ENCODE data around the gene SLC6A9. TPM values are rescaled to one million over a fixed set of nuclear protein-coding genes. Genes with fewer than 3 reads are reported as not detected.

The SLC6A9 gene
- 11.9 and 14.7 TPM in 2 replicates for total RNA-seq

GRCh38 chr1:44031252-44032169, at the start of gene SLC6A9:
Gene SLC6A9 (minus strand): TSS chr1:44031462. CDS start chr1:44024277, 7,185 bp downstream.

DNA sequence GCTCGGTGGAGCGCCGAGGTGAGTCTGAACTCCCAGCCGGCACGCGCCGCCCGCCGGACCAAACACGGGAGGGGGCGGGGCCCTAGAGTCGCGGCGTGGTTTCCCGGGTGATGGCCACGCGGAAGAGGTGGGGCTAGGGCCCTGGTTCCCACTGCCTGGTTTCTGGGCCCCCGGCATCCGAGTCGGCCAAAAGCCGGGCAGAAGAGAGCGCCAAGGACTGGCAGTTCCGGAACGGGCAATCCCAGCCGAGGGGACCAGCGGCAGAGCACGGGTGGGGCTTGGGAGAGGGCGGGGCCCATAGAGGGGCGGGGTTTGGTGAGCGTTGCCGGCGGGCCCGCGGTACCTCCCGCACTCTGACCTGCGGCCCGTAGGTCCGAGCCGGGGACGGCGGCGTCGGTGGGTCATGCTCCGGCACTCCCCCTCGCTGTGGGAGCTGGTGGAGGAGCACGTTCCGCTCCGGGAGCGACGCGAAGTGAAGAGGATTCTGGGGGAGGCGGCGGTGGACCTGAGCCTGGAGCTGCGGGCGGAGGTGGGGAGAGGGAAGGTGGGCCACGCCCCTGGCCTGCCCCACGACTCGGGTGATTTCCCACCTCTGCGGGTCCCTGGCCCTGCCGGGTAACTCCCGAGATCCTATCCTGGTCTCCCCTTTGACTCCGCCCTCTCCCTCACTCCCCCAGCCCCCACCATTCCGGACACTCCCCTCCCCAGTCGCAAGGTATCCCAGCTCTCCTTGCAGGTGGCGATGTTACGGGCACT, 39.6 kb downstream of the SLC6A9 start, which contains the start of gene CCDC24:
Gene CCDC24 (plus strand): TSS at position 124 of the 756 bp plus-strand sequence. CDS start 280 bp downstream, at position 404.

DNA sequence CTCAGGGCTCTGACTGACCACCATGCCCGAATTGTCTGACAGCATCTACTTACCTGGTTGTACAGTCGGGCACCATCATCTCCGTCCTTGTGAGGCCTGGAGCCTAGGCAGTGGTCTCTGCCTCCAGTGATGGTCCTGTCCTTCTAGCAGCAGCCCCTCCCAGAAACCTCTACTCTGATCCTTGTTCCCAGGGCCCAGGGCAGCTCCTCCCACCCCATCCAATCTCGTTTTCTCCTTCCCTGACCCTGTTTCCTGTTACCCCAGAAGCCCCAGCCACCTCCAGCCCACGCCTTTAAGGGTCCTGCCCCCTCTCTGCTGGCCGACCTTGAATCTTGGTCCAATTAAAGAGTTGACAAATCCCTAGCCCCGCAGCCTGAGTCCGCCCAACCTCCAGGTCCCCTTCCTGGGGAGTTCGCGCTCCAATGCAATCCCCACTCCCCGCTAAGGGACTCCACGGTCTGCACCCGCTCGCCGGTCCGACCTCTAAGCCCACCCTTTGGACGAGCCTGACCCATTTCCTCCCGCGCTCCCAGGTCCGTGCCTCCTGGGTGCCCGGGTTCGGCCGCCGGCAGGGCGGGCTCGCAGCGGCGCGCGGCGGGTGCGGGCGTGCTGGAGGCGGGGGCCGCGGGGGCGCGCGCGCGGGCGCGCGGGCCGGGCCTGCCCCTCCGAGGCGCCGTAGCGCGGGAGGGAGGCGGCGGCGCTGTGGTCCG, 52.6 kb downstream of the SLC6A9 start, which contains the start of gene B4GALT2:
Gene B4GALT2 (plus strand): TSS at position 660 of the 710 bp plus-strand sequence. CDS start 1,951 bp downstream, outside the sequence.

DNA sequence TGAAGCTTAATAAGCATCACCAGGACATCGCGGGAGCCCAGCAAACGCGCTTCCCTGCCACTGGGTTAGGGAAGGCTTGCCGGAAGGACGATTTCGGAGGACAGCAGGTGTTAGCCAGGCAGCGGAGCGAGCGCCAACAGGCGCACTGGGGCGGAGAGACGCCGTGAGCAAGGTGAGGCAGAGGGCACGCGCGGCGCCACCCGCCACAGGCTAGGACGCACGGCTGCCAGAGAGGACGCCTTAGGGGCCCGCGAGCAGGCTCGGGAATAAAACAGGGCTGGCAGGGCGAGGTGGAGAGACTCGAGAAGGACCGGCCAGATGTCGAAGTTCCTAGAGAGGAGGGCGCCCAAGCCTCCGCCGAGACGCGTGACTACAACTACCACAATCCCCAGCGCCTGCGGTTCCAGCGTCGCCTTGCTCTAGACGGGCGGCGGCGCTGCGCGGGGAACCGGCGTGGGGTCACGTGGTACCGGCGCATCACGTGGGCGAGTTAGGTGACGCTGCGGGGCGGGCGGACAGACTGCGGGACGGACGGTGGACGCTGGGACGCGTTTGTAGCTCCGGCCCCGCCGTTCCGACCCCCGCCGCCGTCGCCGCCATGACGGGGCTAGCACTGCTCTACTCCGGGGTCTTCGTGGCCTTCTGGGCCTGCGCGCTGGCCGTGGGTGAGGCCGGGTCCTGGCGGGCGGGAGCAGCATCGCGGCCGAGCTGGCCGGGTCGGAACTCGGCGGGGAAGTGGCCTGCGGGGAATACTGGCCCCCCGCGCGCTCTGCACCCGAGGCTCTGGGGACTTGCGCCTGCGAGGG, 56.6 kb downstream of the SLC6A9 start, which contains the start of gene ATP6V0B:
Gene ATP6V0B (plus strand): TSS at position 518 of the 806 bp plus-strand sequence. CDS start 81 bp downstream, at position 599.

DNA sequence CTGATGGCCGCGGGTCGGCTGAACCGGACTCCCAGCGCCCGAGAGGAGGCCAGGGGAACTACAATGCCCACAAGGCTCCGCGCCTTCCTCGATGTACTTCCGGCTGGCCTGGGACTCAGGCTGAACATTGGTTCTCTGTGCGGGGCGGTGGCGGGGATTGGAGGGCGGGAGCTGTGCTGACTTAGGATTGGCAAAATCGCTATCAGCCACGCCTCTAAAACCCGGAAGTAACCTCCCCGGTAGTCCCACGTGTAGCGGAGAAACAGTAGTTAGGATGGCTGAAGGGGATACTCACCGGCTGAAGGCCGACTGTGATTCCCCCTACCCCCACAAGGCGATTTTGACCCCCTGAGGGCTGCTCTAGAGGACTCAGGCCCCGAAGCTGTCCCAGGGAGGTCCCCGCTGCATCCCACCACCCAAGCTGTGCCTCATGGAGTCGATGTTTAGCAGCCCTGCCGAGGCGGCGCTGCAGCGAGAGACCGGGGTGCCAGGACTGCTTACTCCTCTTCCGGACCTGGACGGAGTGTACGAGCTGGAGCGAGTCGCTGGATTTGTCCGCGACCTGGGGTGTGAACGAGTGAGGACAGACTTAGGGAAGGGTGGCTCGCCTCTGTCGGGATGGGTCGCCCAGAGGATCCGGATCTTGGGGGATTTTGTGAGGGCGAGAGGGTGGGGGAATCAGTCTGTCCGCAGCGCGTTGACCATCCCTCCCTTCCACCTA, 61.4 kb downstream of the SLC6A9 start, which contains the start of gene DPH2:
Gene DPH2 (plus strand): TSS at position 265 of the 721 bp plus-strand sequence. CDS start 166 bp downstream, at position 431.

Other genes with a start within 250 kb of the SLC6A9 start
- 30.6 and 37.7 TPM in 2 replicates for gene ARTN, start 97.7 kb downstream of the SLC6A9 start, total RNA-seq
- gene IPO13, start 84.5 kb downstream of the SLC6A9 start, total RNA-seq = 25.4 and 30.6 TPM in 2 replicates
- gene DPH2, start 61.5 kb downstream of the SLC6A9 start, total RNA-seq = 27.7 and 29.4 TPM in 2 replicates
- 187 and 208 TPM in 2 replicates for gene ATP6V0B, start 56.5 kb downstream of the SLC6A9 start, total RNA-seq
- gene B4GALT2, start 52.3 kb downstream of the SLC6A9 start, total RNA-seq = 104 and 123 TPM in 2 replicates
- 3.4 and 5.3 TPM in 2 replicates for gene CCDC24, start 39.9 kb downstream of the SLC6A9 start, total RNA-seq
- 0.24 TPM in 1 of 2 replicates, not detected in the other for gene KLF17, start 87.4 kb upstream of the SLC6A9 start, total RNA-seq
- not detected in 2 replicates for gene KLF18, start 110.2 kb upstream of the SLC6A9 start, total RNA-seq
- gene DMAP1, start 182.0 kb upstream of the SLC6A9 start, total RNA-seq = 9.2 and 11.9 TPM in 2 replicates